SK-N-SH (cell line): ENCODE results near the gene DCLK3.

ENCODE experiments used
- CTCF ChIP-seq: fragments of 200-600 bp; sonication (generic); IDR thresholded peaks from 2 replicates; pipeline ENCODE4 v1.6.1; 2017; ENCODE audit warnings: antibody characterized with exemption, mild to moderate bottlenecking, moderate library complexity
- ELF1 ChIP-seq: IDR thresholded peaks from 2 replicates; pipeline ENCODE4 v1.4.0; 2012
- EP300 ChIP-seq, 2 experiments: IDR thresholded peaks; 2 replicates each; pipeline versions ENCODE4 v1.4.0 to v1.6.1; 2012; ENCODE audit warnings: borderline replicate concordance in 1 of 2, low read depth in 1 of 2, low read length in 1 of 2
- GATA2 ChIP-seq: sonication (generic); formaldehyde crosslinking; IDR thresholded peaks from 2 replicates; pipeline ENCODE4 v1.5.0; 2020; ENCODE audit warnings: mild to moderate bottlenecking, missing genetic modification reagents
- MAX ChIP-seq: IDR thresholded peaks from 2 replicates; pipeline ENCODE4 v1.4.0; 2012; ENCODE audit warnings: low read depth
- POLR2AphosphoS5 ChIP-seq: IDR thresholded peaks from 2 replicates; pipeline ENCODE4 v1.6.1; 2012; ENCODE audit warnings: low read depth, low read length
- RCOR1 ChIP-seq: fragments of 150-350 bp; IDR thresholded peaks from 2 replicates; pipeline ENCODE4 v1.6.1; 2017; ENCODE audit warnings: antibody characterized with exemption, low read length
- REST ChIP-seq: IDR thresholded peaks from 2 replicates; pipeline ENCODE4 v1.6.1; 2012; ENCODE audit warnings: mild to moderate bottlenecking, low read depth, low read length, moderate library complexity
- RXRA ChIP-seq: IDR thresholded peaks from 2 replicates; pipeline ENCODE4 v1.4.0; 2012; ENCODE audit warnings: low read depth, mild to moderate bottlenecking, borderline replicate concordance
- TCF12 ChIP-seq: IDR thresholded peaks from 2 replicates; pipeline ENCODE4 v1.4.0; 2012

GRCh38 chr3:36674816-36675215, 89.5 kb downstream of the DCLK3 start:
- no peak for TF ChIP-seq TCF12
- no peak for TF ChIP-seq RXRA
- TF ChIP-seq POLR2AphosphoS5, result no peak
- TF ChIP-seq RCOR1, result no peak
- no peak for TF ChIP-seq REST
- no peak for TF ChIP-seq CTCF
- TF ChIP-seq ELF1, result no peak
- TF ChIP-seq GATA2 (CRISPR knock-in tag), result no peak
- no peak for TF ChIP-seq EP300 (IDR thresholded peaks at IDR 0.05; ENCODE audit: borderline replicate concordance in 1 of 2, low read depth in 1 of 2, low read length in 1 of 2)
- TF ChIP-seq MAX, result no peak
